HepG2 (cell line): ENCODE data around the gene CDCA5. TPM values are rescaled to one million over a fixed set of nuclear protein-coding genes. Genes with fewer than 3 reads are reported as not detected.
A peak's percentile ranks its signal among the peaks of the same experiment; 100 is the strongest.

Experiments used
- CENPX ChIP-seq: sonication (generic); formaldehyde crosslinking; IDR thresholded peaks from 2 replicates; pipeline ENCODE4 v1.9.0; 2021; ENCODE audit warnings: mild to moderate bottlenecking, missing genetic modification reagents, moderate library complexity
- KAT8 ChIP-seq: IDR thresholded peaks from 2 replicates; pipeline ENCODE4 v1.6.1; 2016; ENCODE audit warnings: missing genetic modification reagents, missing compliant biosample characterization
- MED1 ChIP-seq: sonication (generic); formaldehyde crosslinking; IDR thresholded peaks from 2 replicates; pipeline ENCODE4 v1.4.0; 2020; ENCODE audit warnings: missing genetic modification reagents
- PAX8 ChIP-seq: sonication (generic); formaldehyde crosslinking; IDR thresholded peaks from 2 replicates; pipeline ENCODE4 v1.8.0; 2022; ENCODE audit warnings: mild to moderate bottlenecking, missing genetic modification reagents, borderline replicate concordance
- POGZ ChIP-seq: sonication (generic); formaldehyde crosslinking; IDR thresholded peaks from 2 replicates; pipeline ENCODE4 v1.4.0; 2020; ENCODE audit warnings: mild to moderate bottlenecking, missing genetic modification reagents
- TBP ChIP-seq: sonication (generic); formaldehyde crosslinking; IDR thresholded peaks from 2 replicates; pipeline ENCODE4 v1.5.0; 2020; ENCODE audit warnings: missing genetic modification reagents
- ZBTB20 ChIP-seq: sonication (generic); formaldehyde crosslinking; IDR thresholded peaks from 2 replicates; pipeline ENCODE4 v1.8.1; 2023; ENCODE audit warnings: missing genetic modification reagents, low read depth, mild to moderate bottlenecking, borderline replicate concordance
- ZFP62 ChIP-seq: sonication (generic); formaldehyde crosslinking; IDR thresholded peaks from 2 replicates; pipeline ENCODE4 v1.4.0; 2020; ENCODE audit warnings: missing genetic modification reagents
- ZKSCAN8 ChIP-seq: IDR thresholded peaks from 2 replicates; pipeline ENCODE4 v1.6.1; 2016; ENCODE audit warnings: borderline replicate concordance, missing genetic modification reagents, missing compliant biosample characterization
- ZNF441 ChIP-seq: sonication (generic); formaldehyde crosslinking; IDR thresholded peaks from 2 replicates; pipeline ENCODE4 v1.7.0; 2021; ENCODE audit warnings: missing genetic modification reagents, borderline replicate concordance
- ZNF501 ChIP-seq: sonication (generic); formaldehyde crosslinking; IDR thresholded peaks from 2 replicates; pipeline ENCODE4 v1.5.1; 2020; ENCODE audit warnings: mild to moderate bottlenecking, moderate library complexity, missing genetic modification reagents
- ZNF577 ChIP-seq: sonication (generic); formaldehyde crosslinking; IDR thresholded peaks from 2 replicates; pipeline ENCODE4 v1.4.0; 2020; ENCODE audit warnings: mild to moderate bottlenecking, low read depth, missing genetic modification reagents, borderline replicate concordance
- polyA plus RNA-seq, 8 experiments: library from polyadenylated mRNA; depleted of rRNA in 3 of 8; stranded (reverse) in 7 of 8; unstranded in 1 of 8; fragments of >200 nt; fragmentation: Illumina TruSeq in 4 of 8; extraction: Trizol in 4 of 8; gene quantifications; 2 replicates each; pipeline versions ENCODE4 v1.2.1 to v1.2.3, GENCODE V29; 2011 to 2016; ENCODE audit warnings: low read depth in 4 of 8, missing spikeins in 1 of 8, mixed read lengths in 1 of 8; ENCODE audit not compliant: insufficient read depth in 1 of 8
- total RNA-seq, 5 experiments: library from RNA; depleted of rRNA; stranded (reverse); fragments of >200 nt; fragmentation: Illumina TruSeq; extraction: Trizol; gene quantifications; 2 replicates each; pipeline ENCODE4 v1.2.3, GENCODE V29; 2016; ENCODE audit warnings: low read depth in 1 of 5
- TF ChIP-seq, protein P1 (sequence below): sonication (generic); formaldehyde crosslinking; IDR thresholded peaks from 2 replicates; pipeline ENCODE4 v1.4.0; 2020; ENCODE audit warnings: missing genetic modification reagents, borderline replicate concordance
- TF ChIP-seq, protein P2 (sequence below): sonication (generic); formaldehyde crosslinking; IDR thresholded peaks from 2 replicates; pipeline ENCODE4 v1.4.0; 2020; ENCODE audit warnings: missing genetic modification reagents
- TF ChIP-seq, protein P3 (sequence below): sonication (generic); formaldehyde crosslinking; IDR thresholded peaks from 2 replicates; pipeline ENCODE4 v1.4.0; 2020; ENCODE audit warnings: mild to moderate bottlenecking, missing genetic modification reagents, borderline replicate concordance

The CDCA5 gene
- total and polyA plus RNA-seq, 2 of the 13 experiments (the other 11 are each of a cell fraction or from before 2014, with no cell fraction given): 13.5 to 50.6 TPM

DNA sequence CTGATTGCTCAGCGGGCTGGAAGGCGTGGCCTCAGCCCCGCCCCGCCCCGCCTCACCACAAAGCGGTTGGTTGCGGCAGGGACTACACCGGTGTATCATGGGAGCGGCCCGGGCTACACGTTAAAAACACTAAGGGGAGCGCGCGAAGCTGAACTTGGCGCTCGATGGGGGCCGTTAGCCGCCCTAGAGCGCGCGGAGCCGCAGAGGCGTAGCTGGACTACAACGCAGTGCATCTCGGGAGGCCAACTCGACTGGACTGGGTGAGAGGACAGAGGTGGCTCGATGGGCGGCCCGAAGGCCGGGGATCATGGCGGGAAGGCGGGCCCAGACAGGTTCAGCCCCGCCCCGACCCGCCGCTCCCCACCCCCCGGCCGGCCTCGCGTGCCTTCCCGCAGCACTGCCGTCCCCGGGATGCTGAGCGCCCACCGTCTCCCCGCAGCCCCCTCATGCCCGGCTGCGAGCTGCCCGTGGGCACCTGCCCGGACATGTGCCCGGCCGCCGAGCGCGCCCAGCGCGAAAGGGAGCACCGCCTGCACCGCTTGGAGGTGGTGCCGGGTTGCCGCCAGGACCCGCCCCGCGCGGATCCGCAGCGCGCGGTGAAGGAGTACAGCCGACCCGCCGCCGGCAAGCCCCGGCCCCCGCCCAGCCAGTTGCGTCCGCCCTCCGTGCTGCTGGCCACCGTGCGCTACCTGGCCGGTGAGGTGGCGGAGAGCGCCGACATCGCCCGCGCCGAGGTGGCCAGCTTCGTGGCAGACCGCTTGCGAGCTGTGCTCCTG is 42.8 kb downstream of the CDCA5 start, which contains the start of gene SAC3D1 (continued):
- TF ChIP-seq, protein P1, sequence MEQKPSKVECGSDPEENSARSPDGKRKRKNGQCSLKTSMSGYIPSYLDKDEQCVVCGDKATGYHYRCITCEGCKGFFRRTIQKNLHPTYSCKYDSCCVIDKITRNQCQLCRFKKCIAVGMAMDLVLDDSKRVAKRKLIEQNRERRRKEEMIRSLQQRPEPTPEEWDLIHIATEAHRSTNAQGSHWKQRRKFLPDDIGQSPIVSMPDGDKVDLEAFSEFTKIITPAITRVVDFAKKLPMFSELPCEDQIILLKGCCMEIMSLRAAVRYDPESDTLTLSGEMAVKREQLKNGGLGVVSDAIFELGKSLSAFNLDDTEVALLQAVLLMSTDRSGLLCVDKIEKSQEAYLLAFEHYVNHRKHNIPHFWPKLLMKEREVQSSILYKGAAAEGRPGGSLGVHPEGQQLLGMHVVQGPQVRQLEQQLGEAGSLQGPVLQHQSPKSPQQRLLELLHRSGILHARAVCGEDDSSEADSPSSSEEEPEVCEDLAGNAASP (CRISPR knock-in tag): no peak
- TF ChIP-seq ZBTB20 (CRISPR knock-in tag) (peak; percentile 52), ZNF501 (CRISPR knock-in tag) (peak; percentile 71; the same call in 1 of the 2 replicates), MED1 (peak; percentile 68), KAT8 (CRISPR knock-in tag) (peak; percentile 77), ZKSCAN8 (no peak), ZNF441 (CRISPR knock-in tag) (peak; percentile 20; the same call in 1 of the 2 replicates), ZNF577 (CRISPR knock-in tag) (no peak), POGZ (peak; percentile 78), ZFP62 (no peak), PAX8 (CRISPR knock-in tag) (no peak; the same call in 1 of the 2 replicates), TBP (CRISPR knock-in tag) (no peak), CENPX (CRISPR knock-in tag) (no peak)
- TF ChIP-seq, protein P2, sequence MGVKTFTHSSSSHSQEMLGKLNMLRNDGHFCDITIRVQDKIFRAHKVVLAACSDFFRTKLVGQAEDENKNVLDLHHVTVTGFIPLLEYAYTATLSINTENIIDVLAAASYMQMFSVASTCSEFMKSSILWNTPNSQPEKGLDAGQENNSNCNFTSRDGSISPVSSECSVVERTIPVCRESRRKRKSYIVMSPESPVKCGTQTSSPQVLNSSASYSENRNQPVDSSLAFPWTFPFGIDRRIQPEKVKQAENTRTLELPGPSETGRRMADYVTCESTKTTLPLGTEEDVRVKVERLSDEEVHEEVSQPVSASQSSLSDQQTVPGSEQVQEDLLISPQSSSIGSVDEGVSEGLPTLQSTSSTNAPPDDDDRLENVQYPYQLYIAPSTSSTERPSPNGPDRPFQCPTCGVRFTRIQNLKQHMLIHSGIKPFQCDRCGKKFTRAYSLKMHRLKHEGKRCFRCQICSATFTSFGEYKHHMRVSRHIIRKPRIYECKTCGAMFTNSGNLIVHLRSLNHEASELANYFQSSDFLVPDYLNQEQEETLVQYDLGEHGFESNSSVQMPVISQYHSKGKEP (CRISPR knock-in tag): 0 out of 2 replicates have a peak, but pooled peaks have one; percentile 27
- TF ChIP-seq, protein P3, sequence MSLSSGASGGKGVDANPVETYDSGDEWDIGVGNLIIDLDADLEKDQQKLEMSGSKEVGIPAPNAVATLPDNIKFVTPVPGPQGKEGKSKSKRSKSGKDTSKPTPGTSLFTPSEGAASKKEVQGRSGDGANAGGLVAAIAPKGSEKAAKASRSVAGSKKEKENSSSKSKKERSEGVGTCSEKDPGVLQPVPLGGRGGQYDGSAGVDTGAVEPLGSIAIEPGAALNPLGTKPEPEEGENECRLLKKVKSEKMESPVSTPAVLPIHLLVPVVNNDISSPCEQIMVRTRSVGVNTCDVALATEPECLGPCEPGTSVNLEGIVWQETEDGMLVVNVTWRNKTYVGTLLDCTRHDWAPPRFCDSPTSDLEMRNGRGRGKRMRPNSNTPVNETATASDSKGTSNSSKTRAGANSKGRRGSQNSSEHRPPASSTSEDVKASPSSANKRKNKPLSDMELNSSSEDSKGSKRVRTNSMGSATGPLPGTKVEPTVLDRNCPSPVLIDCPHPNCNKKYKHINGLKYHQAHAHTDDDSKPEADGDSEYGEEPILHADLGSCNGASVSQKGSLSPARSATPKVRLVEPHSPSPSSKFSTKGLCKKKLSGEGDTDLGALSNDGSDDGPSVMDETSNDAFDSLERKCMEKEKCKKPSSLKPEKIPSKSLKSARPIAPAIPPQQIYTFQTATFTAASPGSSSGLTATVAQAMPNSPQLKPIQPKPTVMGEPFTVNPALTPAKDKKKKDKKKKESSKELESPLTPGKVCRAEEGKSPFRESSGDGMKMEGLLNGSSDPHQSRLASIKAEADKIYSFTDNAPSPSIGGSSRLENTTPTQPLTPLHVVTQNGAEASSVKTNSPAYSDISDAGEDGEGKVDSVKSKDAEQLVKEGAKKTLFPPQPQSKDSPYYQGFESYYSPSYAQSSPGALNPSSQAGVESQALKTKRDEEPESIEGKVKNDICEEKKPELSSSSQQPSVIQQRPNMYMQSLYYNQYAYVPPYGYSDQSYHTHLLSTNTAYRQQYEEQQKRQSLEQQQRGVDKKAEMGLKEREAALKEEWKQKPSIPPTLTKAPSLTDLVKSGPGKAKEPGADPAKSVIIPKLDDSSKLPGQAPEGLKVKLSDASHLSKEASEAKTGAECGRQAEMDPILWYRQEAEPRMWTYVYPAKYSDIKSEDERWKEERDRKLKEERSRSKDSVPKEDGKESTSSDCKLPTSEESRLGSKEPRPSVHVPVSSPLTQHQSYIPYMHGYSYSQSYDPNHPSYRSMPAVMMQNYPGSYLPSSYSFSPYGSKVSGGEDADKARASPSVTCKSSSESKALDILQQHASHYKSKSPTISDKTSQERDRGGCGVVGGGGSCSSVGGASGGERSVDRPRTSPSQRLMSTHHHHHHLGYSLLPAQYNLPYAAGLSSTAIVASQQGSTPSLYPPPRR (CRISPR knock-in tag): no peak
